GM19351 (cell line): ENCODE measurements around the gene ACMSD.

Source experiments
- ATAC-seq: cut with Tn5 transposase; IDR thresholded peaks from one replicate; pipeline ENCODE4 v1.9.1; 2021; ENCODE audit warnings: mild to moderate bottlenecking, moderate library complexity; ENCODE audit not compliant: unreplicated experiment

Gene ACMSD

DNA sequence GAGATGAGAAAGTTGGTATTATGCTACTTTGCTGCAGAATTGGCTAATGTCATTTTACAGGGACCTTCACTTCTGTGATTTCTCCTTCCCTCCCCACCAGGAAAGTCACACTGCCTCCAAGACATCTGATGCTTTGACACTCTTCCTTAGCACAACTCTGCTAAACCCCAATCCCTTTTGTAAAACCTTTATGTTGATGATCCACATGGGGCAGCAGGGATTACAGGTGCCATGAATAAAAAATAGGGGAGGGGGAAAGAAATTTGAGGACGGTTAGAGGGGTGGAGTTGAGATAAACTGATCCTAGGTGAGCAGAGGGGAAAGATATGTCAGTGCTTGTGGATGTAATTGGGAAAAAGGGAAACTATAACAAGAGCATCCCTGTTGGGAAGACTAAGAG, 106.6 kb downstream of the ACMSD start:
- no peak for ATAC-seq

DNA sequence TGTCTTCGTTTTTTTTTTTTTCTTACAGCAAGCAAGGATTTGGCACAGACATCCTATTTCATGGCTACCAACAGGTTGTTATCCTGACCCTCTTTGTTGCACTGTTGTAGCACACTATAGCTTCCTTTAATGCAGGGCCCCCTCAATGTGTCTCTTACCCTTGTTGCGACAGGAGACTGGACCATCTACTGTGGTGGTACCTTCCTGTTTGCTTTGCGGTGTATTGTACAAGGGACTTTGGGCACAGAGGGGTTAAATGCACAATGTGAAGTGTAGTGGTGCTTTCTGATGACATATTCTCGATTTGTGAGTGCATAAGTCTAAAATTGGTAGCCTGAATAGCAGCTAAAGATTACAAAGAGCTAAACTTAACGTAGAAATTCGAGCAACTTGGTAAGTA, 107.7 kb downstream of the ACMSD start:
- ATAC-seq, result no peak

DNA sequence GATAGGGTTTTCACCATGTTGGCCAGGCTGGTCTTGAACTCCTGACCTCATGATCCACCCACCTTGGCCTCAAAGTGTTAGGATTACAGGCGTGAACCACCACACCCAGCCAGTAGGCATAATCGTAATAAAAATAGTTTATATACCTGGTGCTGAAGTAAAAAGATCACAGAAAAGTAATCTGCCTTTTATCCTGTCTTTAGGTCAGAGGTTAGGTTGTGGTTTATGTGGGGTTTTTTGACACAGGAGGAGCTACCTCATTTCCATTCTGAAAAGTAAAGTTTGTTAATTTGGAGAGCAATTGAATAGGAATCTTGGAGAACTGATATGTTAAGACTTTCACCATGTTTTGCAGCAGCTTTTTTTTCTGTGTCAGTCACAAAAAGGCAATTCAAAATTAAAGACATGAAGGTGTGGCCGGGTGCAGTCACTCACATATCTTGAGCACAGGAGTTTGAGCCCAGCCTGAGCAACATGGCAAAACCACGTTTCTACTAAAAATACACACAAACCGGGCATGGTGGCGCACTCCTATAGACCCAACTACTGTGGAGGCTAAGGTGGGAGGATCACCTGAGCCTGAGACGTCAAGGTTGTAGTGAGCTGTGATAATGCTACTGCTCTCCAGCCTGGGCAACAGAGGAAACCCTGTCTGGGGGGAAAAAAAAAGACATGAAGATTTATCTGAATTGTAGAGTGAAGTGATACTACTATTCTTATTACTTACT, 111.7 kb downstream of the ACMSD start:
- ATAC-seq, result no peak

DNA sequence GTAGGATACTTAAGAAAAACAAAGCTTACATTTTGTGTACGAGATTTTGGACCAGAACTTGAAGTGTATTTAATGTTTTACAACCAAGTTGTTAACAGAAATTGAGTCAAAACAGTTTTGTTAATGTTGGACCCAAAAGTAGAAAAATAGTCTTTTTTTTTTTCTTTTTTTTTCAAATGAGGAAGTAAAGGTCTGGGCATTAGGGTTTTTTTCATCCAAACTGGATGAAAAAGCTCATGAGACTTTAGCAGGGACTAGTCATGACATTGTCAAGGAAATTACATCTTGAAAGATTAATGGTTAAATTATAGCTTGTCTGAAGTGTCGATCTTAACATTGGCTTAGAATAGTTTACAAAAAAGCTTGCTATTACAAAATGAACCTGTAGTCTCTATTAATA, 112.5 kb downstream of the ACMSD start:
- no peak for ATAC-seq
